Small intestine (tissue), 7 donors: ENCODE data around the gene NGEF. TPM values are rescaled to one million over a fixed set of nuclear protein-coding genes. Genes with fewer than 3 reads are reported as not detected.

ENCODE experiments used
- DNase-seq, 2 donors: peaks; one replicate each; pipeline versions ENCODE4 v3.0.0 to v3.0.0-alpha.2; 2013
- FAIRE-seq: peaks from 2 replicates; lab custom pipeline; 2012; peaks lifted over from hg19 to GRCh38; lab: Jason Lieb, UNC
- H3K27ac ChIP-seq, 3 donors: one replicate each; pipeline ENCODE4 v1.5.1; 2013; ENCODE audit warnings: low read length in 2 of 3, mild to moderate bottlenecking in 2 of 3, control low read depth in 1 of 3, inconsistent platforms in 1 of 3, low read depth in 1 of 3, moderate library complexity in 1 of 3
- H3K27me3 ChIP-seq, 3 donors: one replicate each; pipeline ENCODE4 v1.6.1; 2013; ENCODE audit warnings: low read length in 3 of 3, inconsistent platforms in 1 of 3; ENCODE audit not compliant: control insufficient read depth in 3 of 3, insufficient read depth in 3 of 3
- H3K36me3 ChIP-seq, 3 donors: one replicate each; pipeline ENCODE4 v1.6.1; 2013; ENCODE audit warnings: low read length in 3 of 3, inconsistent platforms in 1 of 3, low read depth in 1 of 3, mild to moderate bottlenecking in 1 of 3, moderate library complexity in 1 of 3; ENCODE audit not compliant: control insufficient read depth in 3 of 3, insufficient read depth in 2 of 3
- H3K4me1 ChIP-seq, 3 donors: one replicate each; pipeline ENCODE4 v1.6.1; 2013; ENCODE audit warnings: low read length in 2 of 3, inconsistent platforms in 1 of 3, low read depth in 1 of 3, mild to moderate bottlenecking in 1 of 3, moderate library complexity in 1 of 3; ENCODE audit not compliant: control insufficient read depth in 3 of 3, insufficient read depth in 2 of 3
- H3K4me3 ChIP-seq, 3 donors: one replicate each; pipeline ENCODE4 v1.5.1; 2013; ENCODE audit warnings: low read length in 3 of 3, control low read depth in 1 of 3, inconsistent platforms in 1 of 3, low read depth in 1 of 3, mild to moderate bottlenecking in 1 of 3, moderate library complexity in 1 of 3
- H3K9me3 ChIP-seq, 2 donors: one replicate each; pipeline ENCODE4 v1.6.1; 2013; ENCODE audit warnings: low read depth in 1 of 2, low read length in 1 of 2; ENCODE audit not compliant: control insufficient read depth in 2 of 2, insufficient read depth in 1 of 2
- WGBS, 3 donors: extraction: QIAGEN DNeasy Blood & Tissue Kit; methylation state at CpG; one replicate each; pipeline ENCODE4 v1.1.7; 2013; 5-methylcytosine and 5-hydroxymethylcytosine counted together
- polyA plus RNA-seq, 4 donors: library from polyadenylated mRNA; stranded (reverse) in 3 of 4; unstranded in 1 of 4; fragments of 200-250 nt in 3 of 4; fragments of 120-200 nt in 1 of 4; gene quantifications; one replicate each; pipeline versions ENCODE4 v1.2.1 to v1.2.3, GENCODE V29; 2013
- donor health status: healthy with polysubstance abuse.
- donor health status: control.
- donor health status: control.
- donor health status: Bipolar disorder and iron deficiency.
- donor health status: healthy.

Gene NGEF
- polyA plus RNA-seq, 4 donors, result 10.2 to 73.4 (median 31.4) TPM

DNA sequence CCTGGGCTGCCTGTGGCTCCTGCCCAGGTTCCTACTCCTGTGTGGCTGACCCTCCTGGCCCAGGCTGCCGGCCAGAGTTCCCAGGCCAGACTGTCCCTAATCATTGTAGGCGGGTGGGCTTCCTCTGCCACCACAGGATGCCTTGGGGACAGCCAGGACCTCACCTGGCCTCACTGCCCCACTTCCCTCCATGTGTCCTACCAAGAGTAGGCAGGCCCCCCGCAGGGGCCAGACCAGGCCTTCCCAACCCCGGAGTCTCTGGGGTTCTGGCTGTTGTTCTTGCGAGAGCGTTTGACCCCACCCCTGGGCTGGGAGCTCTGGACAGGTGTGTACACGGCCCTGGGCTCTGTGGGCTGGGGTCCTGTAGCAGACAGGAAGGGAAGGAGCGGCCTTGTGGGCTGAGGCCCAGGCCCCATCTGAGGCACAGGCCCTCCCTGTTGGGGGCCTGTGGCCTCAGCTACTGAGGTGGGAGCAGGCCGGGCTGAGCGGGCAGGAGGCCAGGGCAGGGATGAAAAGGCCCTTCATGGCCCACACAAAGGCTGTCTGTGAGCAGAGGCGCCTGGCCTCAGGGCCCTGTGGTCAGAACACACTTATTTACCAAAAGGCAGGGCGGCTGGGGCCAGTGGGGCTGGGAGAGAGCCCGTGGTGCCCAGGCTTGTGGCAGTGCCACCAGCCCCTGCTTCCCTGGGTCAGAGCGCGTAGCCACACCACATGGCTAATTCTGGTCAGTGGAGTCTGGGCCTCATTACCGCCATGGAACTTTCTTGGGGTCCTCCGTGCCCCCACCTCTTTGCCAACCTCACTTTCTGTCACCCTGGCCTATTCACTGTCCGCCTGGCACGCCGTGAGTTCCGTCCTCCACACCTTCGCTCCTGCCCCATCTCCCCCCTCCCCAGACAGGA, 141.0 kb downstream of the NGEF start:
- peaks cover 3 to 55% (median 5%) of the 10 kb centered on the region in 3 donors for H3K4me1 ChIP-seq
- FAIRE-seq (no peak), DNase-seq (no peak)
- H3K36me3 ChIP-seq, result peaks cover 0 to 23% (median 0%) of the 10 kb centered on the region in 3 donors
- 88 to 92% (median 90%) methylated on average over 22 of the region's 22 CpGs for WGBS, 3 donors
- H3K9me3 ChIP-seq, result no peaks in the 10 kb centered on the region
- H3K27ac ChIP-seq, result no peak overlapping the region
- H3K4me3 ChIP-seq, result no peak overlapping the region
- peaks cover 0 to 2% (median 0%) of the 10 kb centered on the region in 3 donors for H3K27me3 ChIP-seq

DNA sequence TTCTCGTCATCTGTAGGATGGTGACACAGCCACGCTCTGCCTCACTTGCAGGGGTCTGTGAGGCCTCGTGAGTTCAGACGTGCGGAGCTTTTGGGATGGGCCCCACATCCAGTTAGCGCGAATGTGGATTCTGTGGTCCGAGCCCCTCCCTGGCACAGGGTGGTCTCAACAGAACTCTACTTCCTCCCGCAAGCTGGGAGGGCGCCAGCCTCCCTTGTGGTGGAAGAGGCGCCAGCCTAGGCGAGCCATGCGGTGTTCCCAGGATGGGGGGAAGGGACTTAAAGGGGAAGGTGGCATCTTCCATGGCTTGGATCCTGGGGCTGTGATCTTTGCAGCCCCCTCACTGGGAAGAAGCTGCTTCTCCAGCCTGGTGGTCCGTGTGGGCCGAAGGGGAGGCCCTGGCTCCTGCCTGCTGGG, 141.6 kb downstream of the NGEF start:
- DNase-seq (no peak), FAIRE-seq (no peak)
- 76 to 86% (median 83%) methylated on average over 14 to 15 of the region's 15 CpGs for WGBS, 3 donors
- peaks cover 3 to 51% (median 5%) of the 10 kb centered on the region in 3 donors for H3K4me1 ChIP-seq
- H3K4me3 ChIP-seq, result no peak overlapping the region
- peaks cover 0 to 23% (median 0%) of the 10 kb centered on the region in 3 donors for H3K36me3 ChIP-seq
- peaks cover 0 to 2% (median 0%) of the 10 kb centered on the region in 3 donors for H3K27me3 ChIP-seq
- H3K9me3 ChIP-seq, result no peaks in the 10 kb centered on the region
- no peak overlapping the region for H3K27ac ChIP-seq

DNA sequence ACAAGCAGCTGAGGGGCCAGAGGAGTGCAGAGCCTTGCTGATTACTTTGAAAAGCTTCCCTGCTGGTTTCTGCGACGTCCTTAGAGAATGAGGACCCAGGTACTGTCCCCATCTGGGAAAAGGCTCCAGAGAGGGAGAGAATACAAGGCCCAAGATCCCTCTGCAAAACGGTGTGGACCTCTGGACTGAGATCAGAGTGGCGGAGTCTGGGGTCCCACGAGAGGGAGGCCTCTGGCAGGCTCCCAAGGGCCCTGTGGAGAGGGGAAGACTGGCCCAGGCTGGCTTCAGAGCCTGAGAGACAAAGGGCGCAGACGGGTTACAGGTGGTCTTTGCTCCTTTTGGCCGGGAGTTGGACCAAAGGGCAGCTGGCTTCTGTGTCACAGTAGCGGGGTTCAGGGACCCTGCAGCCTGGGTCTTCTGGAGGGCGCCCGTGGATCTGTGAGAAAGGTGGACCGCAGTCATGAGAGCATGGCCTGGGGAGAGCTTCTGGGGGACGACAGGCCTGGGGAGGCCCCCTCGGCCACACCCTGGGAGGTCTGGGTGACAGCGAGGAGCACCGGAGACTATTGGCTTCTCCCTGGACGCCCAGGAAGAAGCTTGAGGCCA, 142.2 kb downstream of the NGEF start:
- Histone ChIP-seq H3K27ac (no peak overlapping the region), H3K27me3 (peaks cover 0 to 2% (median 0%) of the 10 kb centered on the region in 3 donors), H3K36me3 (peaks cover 0 to 23% (median 0%) of the 10 kb centered on the region in 3 donors), H3K4me3 (no peak overlapping the region), H3K9me3 (no peaks in the 10 kb centered on the region), H3K4me1 (peaks cover 3 to 51% (median 5%) of the 10 kb centered on the region in 3 donors)
- 76 to 82% (median 77%) methylated on average over 17 of the region's 17 CpGs for WGBS, 3 donors
- FAIRE-seq, result no peak
- no peak for DNase-seq

DNA sequence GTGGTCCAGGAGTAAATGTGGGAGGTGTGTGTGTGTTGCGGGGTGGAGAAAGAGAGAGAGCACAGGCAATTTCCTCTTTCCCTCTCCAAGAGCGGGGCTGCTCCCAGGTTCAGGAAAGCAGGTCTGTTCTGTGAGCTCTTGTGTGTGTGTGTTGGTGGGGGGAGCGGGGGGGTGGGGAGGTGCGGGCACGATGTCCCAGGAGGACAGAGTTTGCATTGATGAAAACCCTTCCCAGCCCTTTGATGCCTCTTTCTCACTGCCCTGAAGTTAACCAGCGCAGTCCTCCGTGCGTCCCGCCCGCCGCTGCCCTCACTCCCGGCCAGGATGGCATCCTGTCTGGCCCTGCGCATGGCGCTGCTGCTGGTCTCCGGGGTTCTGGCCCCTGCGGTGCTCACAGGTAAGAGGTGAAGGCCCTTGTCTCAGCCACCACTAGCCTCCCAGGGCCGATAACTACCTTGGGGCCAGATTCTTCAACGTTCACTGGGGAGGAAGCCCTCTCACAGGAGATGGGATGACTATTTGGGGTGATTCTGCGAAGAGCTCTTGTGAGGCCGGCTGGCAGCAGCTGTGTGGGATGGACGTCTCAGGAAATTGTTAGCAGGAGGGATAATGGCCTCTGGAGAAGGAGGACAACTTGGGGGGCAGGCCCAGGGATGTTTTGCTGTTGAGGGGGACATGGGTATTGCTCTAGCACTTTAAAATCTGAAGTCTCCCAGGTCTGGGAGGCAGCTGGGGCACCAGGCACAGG, 142.9 kb downstream of the NGEF start, which contains the start of gene SNORC:
SNORC (plus strand) TSS at position 247 of the 748 bp plus-strand sequence; CDS start at position 325, 78 bp downstream.
- Histone ChIP-seq H3K27ac (no peak within 1 kb of the TSS), H3K9me3 (no peaks in the 10 kb centered on the region), H3K27me3 (no peaks in the 10 kb centered on the region), H3K36me3 (peaks cover 0 to 23% (median 0%) of the 10 kb centered on the region in 3 donors), H3K4me1 (peaks cover 0 to 46% (median 5%) of the 10 kb centered on the region in 3 donors), H3K4me3 (no peak within 1 kb of the TSS)
- 82 to 87% (median 85%) methylated on average over 20 to 21 of the region's 21 CpGs for WGBS, 3 donors
- no peak for FAIRE-seq
- DNase-seq, result no peak

DNA sequence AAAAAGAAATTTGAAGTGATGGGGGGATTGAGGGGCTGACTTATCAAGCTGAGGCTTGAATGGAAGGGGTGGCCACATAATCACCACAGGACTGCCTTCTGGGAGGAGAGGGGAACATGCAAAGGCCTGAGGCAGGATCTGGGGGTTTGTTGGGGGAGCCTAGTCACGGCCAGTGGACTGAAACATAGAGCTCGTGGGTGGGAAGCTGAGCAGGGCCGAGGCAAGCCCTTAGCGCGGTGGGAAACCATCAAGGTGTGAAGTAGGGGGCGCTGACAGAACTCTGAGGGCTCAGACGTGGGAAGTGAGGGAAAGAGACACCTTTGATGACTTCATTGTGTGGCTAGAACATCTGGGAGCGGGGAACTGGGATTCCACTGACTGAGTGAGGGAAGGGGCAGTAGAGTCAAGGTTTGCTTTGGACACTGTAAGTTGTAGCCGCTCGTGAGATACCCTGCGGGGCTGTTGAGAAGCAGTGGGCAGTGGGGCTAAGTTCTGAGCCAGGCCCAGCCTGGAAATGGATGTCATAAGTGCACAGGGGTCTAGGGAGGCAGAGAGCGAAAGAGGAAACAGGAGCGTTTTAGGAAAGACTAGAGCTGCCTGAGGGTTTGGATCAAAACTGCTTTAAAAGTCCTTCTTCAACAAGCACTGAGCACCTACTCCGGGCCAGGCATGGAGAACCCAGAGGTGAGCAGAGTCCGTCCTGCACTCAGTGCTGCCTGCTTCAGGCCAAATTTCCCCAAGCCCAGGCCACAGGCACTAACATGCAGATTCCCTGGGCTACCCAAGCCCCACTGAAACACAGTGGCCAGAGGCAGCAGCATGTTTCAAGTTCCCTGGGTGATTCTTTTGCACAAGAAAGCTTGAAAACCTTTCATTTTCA, 143.7 kb downstream of the NGEF start:
- no peak for DNase-seq
- no peak for FAIRE-seq
- H3K27ac ChIP-seq, result no peak overlapping the region
- no peaks in the 10 kb centered on the region for H3K27me3 ChIP-seq
- H3K36me3 ChIP-seq, result peaks cover 0 to 17% (median 0%) of the 10 kb centered on the region in 3 donors
- peaks cover 0 to 38% (median 5%) of the 10 kb centered on the region in 3 donors for H3K4me1 ChIP-seq
- WGBS, 3 donors, result 69 to 71% (median 71%) methylated on average over 15 of the region's 15 CpGs
- H3K9me3 ChIP-seq, result no peaks in the 10 kb centered on the region
- H3K4me3 ChIP-seq, result no peak overlapping the region

DNA sequence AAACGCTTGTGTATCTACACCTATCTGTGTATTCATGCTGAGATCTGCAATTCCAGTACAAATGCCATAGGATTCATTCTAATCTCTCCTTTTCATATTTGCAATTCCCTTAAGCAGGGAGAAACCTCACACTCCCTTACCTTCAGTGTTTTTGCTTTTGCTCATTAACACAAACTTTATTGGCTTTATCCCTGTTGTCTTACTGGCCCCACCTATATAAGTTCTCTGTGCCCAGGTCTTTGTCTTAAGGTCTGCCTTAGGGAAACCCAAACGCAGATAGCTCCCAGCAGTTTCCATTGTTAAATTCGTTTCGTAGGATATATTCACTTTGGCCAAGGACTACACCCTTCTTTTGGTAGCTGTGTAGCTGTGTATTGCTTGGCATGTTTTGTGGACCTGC, 147.0 kb downstream of the NGEF start:
- peaks cover 0 to 17% (median 0%) of the 10 kb centered on the region in 3 donors for H3K4me1 ChIP-seq
- H3K9me3 ChIP-seq, result peaks cover 0 to 3% of the 10 kb centered on the region in 2 donors
- H3K27me3 ChIP-seq, result no peaks in the 10 kb centered on the region
- no peak overlapping the region for H3K27ac ChIP-seq
- DNase-seq, result no peak
- WGBS, 3 donors, result 80 to 93% (median 86%) methylated on average over 4 of the region's 4 CpGs
- FAIRE-seq, result no peak
- peaks cover 0 to 11% (median 0%) of the 10 kb centered on the region in 3 donors for H3K36me3 ChIP-seq
- H3K4me3 ChIP-seq, result no peak overlapping the region

DNA sequence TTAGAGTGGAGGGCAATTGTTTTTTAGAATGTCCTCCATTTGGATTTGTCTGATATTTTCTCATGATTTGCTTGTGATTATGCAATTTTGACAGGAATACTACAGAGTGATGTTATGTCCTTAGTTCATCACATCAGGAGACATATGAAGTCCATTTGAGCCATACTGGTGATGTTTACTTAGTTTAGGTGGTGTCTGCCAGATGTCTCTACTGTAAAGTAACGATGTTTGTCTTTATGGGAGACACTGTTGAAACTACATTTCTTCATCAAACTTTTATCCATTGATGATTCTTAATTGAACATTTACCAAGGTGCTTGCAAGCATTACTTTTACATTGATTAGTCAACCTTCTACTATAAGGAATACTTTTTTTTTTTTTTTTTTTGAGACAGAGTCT, 147.9 kb downstream of the NGEF start:
- no peak for DNase-seq
- Histone ChIP-seq H3K4me3 (no peak overlapping the region), H3K27me3 (no peaks in the 10 kb centered on the region), H3K4me1 (peaks cover 0 to 17% (median 0%) of the 10 kb centered on the region in 3 donors), H3K36me3 (peaks cover 0 to 10% (median 0%) of the 10 kb centered on the region in 3 donors), H3K9me3 (peaks cover 0 to 3% of the 10 kb centered on the region in 2 donors), H3K27ac (no peak overlapping the region)
- WGBS, 3 donors, result 79 to 98% (median 84%) methylated on average over 1 of the region's 1 CpG
- no peak for FAIRE-seq
